ENCODE measurements around the gene ADAMTS19. TPM values are rescaled to one million over a fixed set of nuclear protein-coding genes. Genes with fewer than 3 reads are reported as not detected.
"Not testable (repeated sequence)": the region's sequence is repeated elsewhere in the genome, so short reads cannot be mapped to it uniquely, and the experiment has no call there.

The ADAMTS19 gene
- total RNA-seq, 1 donor, result 0.09 TPM

DNA sequence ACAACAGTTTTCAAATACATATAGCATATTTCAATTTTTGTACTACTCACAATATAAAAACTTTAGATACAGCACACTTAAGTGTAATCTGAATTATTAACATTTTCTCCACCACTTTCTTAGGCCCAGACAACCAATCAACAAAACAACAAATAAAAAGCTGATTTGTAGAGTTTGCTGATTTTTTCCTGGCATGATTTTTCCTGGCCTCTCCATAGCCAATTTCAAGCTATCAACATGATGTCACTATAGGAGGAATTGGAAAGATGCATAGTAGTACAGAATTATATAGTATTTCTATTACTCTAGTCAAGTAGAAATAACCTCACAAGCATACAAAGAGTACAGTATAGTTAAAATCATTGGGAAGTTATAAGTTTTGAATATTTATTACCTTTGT, 35.1 kb upstream of the ADAMTS19 start:
- TF ChIP-seq, protein P1, sequence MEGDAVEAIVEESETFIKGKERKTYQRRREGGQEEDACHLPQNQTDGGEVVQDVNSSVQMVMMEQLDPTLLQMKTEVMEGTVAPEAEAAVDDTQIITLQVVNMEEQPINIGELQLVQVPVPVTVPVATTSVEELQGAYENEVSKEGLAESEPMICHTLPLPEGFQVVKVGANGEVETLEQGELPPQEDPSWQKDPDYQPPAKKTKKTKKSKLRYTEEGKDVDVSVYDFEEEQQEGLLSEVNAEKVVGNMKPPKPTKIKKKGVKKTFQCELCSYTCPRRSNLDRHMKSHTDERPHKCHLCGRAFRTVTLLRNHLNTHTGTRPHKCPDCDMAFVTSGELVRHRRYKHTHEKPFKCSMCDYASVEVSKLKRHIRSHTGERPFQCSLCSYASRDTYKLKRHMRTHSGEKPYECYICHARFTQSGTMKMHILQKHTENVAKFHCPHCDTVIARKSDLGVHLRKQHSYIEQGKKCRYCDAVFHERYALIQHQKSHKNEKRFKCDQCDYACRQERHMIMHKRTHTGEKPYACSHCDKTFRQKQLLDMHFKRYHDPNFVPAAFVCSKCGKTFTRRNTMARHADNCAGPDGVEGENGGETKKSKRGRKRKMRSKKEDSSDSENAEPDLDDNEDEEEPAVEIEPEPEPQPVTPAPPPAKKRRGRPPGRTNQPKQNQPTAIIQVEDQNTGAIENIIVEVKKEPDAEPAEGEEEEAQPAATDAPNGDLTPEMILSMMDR (IDR thresholded peaks at IDR 0.05; ENCODE audit: insufficient read depth, low read length), result no peak
- DNase-seq (ENCODE audit: low read depth), result no peak
- H3K4me3 ChIP-seq (ENCODE audit: low read depth, low read length), result no peak overlapping the region

- no peak overlapping the region for H3K4me3 ChIP-seq (ENCODE audit: low read depth, low read length)
- TF ChIP-seq, protein P1 (IDR thresholded peaks at IDR 0.05; ENCODE audit: insufficient read depth, low read length), result no peak
- DNase-seq (ENCODE audit: low read depth), result no peak
Observed at GRCh38 chr5:129426071-129426470, 34.0 kb upstream of the ADAMTS19 start.

- not testable (repeated sequence) for DNase-seq (ENCODE audit: low read depth); H3K4me3 ChIP-seq (ENCODE audit: low read depth, low read length)
Observed at GRCh38 chr5:129428636-129429035, 31.5 kb upstream of the ADAMTS19 start.

- DNase-seq (ENCODE audit: low read depth), result no peak
- TF ChIP-seq, protein P1 (IDR thresholded peaks at IDR 0.05; ENCODE audit: insufficient read depth, low read length), result no peak
- H3K4me3 ChIP-seq (ENCODE audit: low read depth, low read length), result no peak overlapping the region
Observed at GRCh38 chr5:129431406-129431805, 28.7 kb upstream of the ADAMTS19 start.

DNA sequence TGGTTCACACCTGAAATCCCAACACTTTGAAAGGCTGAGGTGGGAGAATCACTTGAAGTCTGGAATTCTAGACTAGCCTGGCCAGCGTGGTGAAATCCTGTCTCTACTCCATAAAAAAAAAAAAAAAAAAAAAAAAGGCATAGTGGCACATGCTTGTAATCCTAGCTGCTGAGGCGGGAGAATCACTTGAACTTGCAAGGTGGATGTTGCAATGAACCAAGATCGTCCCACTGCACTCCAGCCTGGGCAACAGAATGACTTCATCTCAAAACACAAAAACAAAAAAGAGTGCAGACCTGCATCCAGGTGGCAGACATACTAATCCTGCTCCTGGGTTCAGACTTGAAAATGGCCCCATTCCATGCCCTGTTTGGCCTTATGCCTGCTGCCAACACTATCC, 21.8 kb upstream of the ADAMTS19 start:
- TF ChIP-seq, protein P1 (IDR thresholded peaks at IDR 0.05; ENCODE audit: insufficient read depth, low read length), result no peak
- no peak overlapping the region for H3K4me3 ChIP-seq (ENCODE audit: low read depth, low read length)
- DNase-seq (ENCODE audit: low read depth), result no peak

- TF ChIP-seq, protein P1 (IDR thresholded peaks at IDR 0.05; ENCODE audit: insufficient read depth, low read length), result no peak
- H3K4me3 ChIP-seq (ENCODE audit: low read depth, low read length), result no peak overlapping the region
Observed at GRCh38 chr5:129440424-129440823, 19.7 kb upstream of the ADAMTS19 start.

DNA sequence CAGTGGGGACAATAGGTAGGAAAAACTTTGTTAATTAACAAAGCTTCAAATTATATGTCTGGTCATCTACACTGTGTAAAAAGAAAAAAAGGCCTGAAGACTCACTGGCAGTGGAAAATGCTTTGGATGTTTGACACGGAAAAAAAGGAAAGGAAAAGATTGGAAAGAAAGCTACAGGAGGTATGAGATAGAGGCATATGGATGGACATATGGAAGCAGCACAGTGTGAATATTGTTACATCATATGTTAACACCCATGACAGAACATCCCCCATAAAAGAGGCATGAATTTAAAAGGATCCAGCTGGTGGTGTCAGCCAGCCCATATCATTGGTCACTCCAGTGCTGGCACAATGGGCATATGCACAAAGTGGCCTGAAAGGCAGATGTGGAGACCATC, 19.0 kb upstream of the ADAMTS19 start:
- H3K4me3 ChIP-seq (ENCODE audit: low read depth, low read length), result no peak overlapping the region
- TF ChIP-seq, protein P1 (IDR thresholded peaks at IDR 0.05; ENCODE audit: insufficient read depth, low read length), result no peak
- DNase-seq (ENCODE audit: low read depth), result no peak

More at GRCh38 chr5:129440424-129440823, 19.7 kb upstream of the ADAMTS19 start:
- DNase-seq (ENCODE audit: low read depth), result no peak
